Kidney epithelial cell (primary cell): ENCODE measurements around the gene CCDC187. TPM values are rescaled to one million over a fixed set of nuclear protein-coding genes. Genes with fewer than 3 reads are reported as not detected.

Experiments used
- DNase-seq: peaks from one replicate; pipeline ENCODE4 v3.0.0-alpha.2; 2010; ENCODE audit warnings: low read depth
- H3K27me3 ChIP-seq: 2 replicates; pipeline ENCODE4 v1.6.0; 2011; ENCODE audit warnings: low read length; ENCODE audit not compliant: control insufficient read depth, insufficient read depth
- H3K36me3 ChIP-seq: 2 replicates; pipeline ENCODE4 v1.5.1; 2011; ENCODE audit warnings: low read length; ENCODE audit not compliant: control insufficient read depth, insufficient read depth
- H3K4me3 ChIP-seq: 2 replicates; pipeline ENCODE4 v1.5.1; 2011; ENCODE audit warnings: low read depth, mild to moderate bottlenecking, control low read depth, low read length
- total RNA-seq: library from RNA; depleted of rRNA; stranded (reverse); fragments of >200 nt; gene quantifications from 2 replicates; pipeline ENCODE4 v1.2.3, GENCODE V29; 2015
- TF ChIP-seq, protein P1 (sequence below): IDR thresholded peaks from 2 replicates; pipeline ENCODE4 v1.5.1; 2011; ENCODE audit warnings: mild to moderate bottlenecking, moderate library complexity, low read length, control low read depth, inconsistent platforms; ENCODE audit not compliant: insufficient read depth, poor library complexity, severe bottlenecking

Gene CCDC187
- total RNA-seq, 1 donor from 2014 or later: 0.04 TPM

DNA sequence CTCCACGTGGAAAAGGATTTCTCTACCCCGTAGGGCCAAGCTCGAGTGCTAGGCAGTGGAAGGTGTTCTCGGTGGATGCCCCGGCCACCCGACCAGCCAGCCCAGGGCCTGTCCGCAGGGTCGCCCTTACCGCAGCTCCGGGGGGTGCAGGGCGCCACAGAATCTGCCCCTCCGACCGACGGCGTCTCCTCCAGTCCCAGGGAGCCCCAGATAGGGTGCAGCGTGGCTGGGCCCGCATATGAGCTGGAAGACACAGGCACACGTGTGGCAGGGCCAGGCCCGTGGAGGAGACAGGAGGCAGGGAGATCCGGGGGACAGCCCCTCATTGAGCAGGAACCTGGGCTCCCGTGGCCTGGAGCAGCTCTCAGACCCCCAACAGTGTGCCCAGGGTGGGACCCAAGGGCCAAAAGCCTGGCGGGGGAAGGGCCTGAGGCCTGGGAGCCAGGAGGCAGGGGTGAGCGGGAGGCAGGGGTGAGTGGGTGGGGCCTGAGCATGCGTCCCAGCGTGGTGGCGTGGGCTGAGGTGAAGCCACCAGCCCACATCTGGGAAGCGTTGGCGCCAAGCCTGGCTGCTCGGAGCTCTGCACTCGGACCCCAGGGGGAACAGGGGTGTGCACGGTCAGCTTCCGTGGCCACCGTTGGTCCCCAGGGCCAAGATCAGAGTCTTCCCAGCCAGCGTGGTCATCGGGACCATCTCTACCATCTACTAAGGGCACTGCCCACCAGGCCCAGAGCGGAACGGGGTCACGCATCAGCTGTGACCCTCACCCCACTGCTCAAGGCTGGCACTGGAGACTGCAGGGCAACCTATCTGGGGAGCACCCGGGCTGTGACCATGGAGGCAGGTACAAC is 22.2 kb downstream of the CCDC187 start:
- DNase-seq: no peak
- TF ChIP-seq, protein P1, sequence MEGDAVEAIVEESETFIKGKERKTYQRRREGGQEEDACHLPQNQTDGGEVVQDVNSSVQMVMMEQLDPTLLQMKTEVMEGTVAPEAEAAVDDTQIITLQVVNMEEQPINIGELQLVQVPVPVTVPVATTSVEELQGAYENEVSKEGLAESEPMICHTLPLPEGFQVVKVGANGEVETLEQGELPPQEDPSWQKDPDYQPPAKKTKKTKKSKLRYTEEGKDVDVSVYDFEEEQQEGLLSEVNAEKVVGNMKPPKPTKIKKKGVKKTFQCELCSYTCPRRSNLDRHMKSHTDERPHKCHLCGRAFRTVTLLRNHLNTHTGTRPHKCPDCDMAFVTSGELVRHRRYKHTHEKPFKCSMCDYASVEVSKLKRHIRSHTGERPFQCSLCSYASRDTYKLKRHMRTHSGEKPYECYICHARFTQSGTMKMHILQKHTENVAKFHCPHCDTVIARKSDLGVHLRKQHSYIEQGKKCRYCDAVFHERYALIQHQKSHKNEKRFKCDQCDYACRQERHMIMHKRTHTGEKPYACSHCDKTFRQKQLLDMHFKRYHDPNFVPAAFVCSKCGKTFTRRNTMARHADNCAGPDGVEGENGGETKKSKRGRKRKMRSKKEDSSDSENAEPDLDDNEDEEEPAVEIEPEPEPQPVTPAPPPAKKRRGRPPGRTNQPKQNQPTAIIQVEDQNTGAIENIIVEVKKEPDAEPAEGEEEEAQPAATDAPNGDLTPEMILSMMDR: no peak
- no peak overlapping the region for H3K4me3 ChIP-seq
- H3K27me3 ChIP-seq: peaks cover 19% of the 10 kb centered on the region
- H3K36me3 ChIP-seq: no peaks in the 10 kb centered on the region

- no peak for DNase-seq
- peaks cover 24% of the 10 kb centered on the region for H3K27me3 ChIP-seq
- no peak overlapping the region for H3K4me3 ChIP-seq
- TF ChIP-seq, protein P1: no peak
- no peaks in the 10 kb centered on the region for H3K36me3 ChIP-seq
Observed at GRCh38 chr9:136280535-136281315, 23.2 kb downstream of the CCDC187 start.

GRCh38 chr9:136279471-136279870 is 24.4 kb downstream of the CCDC187 start:
- no peaks in the 10 kb centered on the region for H3K36me3 ChIP-seq
- H3K4me3 ChIP-seq: no peak overlapping the region
- H3K27me3 ChIP-seq: peaks cover 36% of the 10 kb centered on the region
- no peak for DNase-seq
- TF ChIP-seq, protein P1: no peak

- H3K36me3 ChIP-seq: no peaks in the 10 kb centered on the region
- TF ChIP-seq, protein P1: no peak
- DNase-seq: no peak
- peaks cover 41% of the 10 kb centered on the region for H3K27me3 ChIP-seq
- H3K4me3 ChIP-seq: no peak overlapping the region
Observed at GRCh38 chr9:136278894-136279293, 25.0 kb downstream of the CCDC187 start.

DNA sequence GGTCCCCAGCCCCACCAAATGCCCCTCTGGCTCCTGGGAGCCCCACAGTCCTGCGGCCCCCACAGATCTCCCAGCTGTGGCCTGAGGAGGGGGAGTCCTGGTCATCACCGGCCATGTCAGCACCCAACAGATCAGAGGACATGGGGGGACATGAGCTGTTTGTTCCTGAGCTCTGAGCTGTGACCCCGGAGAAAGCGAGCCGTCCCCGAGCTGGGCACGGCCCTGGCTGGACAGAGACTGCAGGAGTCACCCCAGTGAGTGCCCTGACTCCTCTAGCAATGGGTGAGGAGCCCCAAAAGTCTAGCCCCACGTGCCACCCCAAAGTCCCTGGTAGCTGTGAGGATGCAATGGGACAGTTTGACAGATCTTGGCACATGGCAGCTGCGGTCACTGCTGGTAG is 25.7 kb downstream of the CCDC187 start:
- DNase-seq: no peak
- Histone ChIP-seq H3K36me3 (no peaks in the 10 kb centered on the region), H3K27me3 (peaks cover 43% of the 10 kb centered on the region), H3K4me3 (no peak overlapping the region)
- TF ChIP-seq, protein P1: no peak
